Measurements from ENCODE around the gene PRSS2. TPM values are rescaled to one million over a fixed set of nuclear protein-coding genes. Genes with fewer than 3 reads are reported as not detected.

Gene PRSS2
- polyA plus RNA-seq, 1 experiment = not detected

DNA sequence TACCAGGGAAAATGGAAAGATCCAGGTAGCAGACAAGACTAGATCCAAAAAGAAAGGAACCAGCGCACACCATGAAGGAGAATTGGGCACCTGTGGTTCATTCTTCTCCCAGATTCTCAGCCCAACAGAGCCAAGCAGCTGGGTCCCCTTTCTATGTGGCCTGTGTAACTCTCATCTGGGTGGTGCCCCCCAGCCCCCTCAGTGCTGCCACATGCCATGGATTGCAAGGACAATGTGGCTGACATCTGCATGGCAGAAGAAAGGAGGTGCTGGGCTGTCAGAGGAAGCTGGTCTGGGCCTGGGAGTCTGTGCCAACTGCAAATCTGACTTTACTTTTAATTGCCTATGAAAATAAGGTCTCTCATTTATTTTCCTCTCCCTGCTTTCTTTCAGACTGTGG, 21.4 kb downstream of the PRSS2 start:
- TF ChIP-seq, protein P1, sequence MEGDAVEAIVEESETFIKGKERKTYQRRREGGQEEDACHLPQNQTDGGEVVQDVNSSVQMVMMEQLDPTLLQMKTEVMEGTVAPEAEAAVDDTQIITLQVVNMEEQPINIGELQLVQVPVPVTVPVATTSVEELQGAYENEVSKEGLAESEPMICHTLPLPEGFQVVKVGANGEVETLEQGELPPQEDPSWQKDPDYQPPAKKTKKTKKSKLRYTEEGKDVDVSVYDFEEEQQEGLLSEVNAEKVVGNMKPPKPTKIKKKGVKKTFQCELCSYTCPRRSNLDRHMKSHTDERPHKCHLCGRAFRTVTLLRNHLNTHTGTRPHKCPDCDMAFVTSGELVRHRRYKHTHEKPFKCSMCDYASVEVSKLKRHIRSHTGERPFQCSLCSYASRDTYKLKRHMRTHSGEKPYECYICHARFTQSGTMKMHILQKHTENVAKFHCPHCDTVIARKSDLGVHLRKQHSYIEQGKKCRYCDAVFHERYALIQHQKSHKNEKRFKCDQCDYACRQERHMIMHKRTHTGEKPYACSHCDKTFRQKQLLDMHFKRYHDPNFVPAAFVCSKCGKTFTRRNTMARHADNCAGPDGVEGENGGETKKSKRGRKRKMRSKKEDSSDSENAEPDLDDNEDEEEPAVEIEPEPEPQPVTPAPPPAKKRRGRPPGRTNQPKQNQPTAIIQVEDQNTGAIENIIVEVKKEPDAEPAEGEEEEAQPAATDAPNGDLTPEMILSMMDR (IDR thresholded peaks at IDR 0.05; ENCODE audit: low read depth, low read length) = no peak
- POLR2A ChIA-PET = no interaction called here

DNA sequence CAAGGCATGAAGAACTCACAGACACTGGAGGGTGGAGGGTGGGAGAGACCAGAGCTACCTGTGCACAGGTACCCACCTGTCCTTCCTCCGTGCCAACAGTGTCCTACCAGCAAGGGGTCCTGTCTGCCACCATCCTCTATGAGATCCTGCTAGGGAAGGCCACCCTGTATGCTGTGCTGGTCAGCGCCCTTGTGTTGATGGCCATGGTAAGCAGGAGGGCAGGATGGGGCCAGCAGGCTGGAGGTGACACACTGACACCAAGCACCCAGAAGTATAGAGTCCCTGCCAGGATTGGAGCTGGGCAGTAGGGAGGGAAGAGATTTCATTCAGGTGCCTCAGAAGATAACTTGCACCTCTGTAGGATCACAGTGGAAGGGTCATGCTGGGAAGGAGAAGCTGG, 21.8 kb downstream of the PRSS2 start:
- peaks cover 37% of the 10 kb centered on the region for H3K27me3 ChIP-seq (ENCODE audit: control insufficient read depth, insufficient read depth, low read length)
- no peak for DNase-seq (ENCODE audit: low read depth, low spot score)
- H3K9me3 ChIP-seq (ENCODE audit: control insufficient read depth, insufficient read depth, low read length) = no peaks in the 10 kb centered on the region; the same call in 1 of the 2 replicates
- no peak overlapping the region for H3K4me3 ChIP-seq (ENCODE audit: low read depth, low read length)
- ChIA-PET POLR2A (no interaction called here), CTCF (interaction anchor here (1.2 to 1.4 kb wide), 4 partner anchors 10 to 277 kb away, joined by 3 to 7 read pairs (median 4); no protein-coding TSS in a partner anchor)
- H3K27ac ChIP-seq (ENCODE audit: low read depth, low read length) = no peak overlapping the region
- TF ChIP-seq, protein P1 (IDR thresholded peaks at IDR 0.05; ENCODE audit: low read depth, low read length) = no peak

More for the DNA sequence above, 21.4 kb downstream of the PRSS2 start:
- CTCF ChIA-PET = interaction anchor here (1.2 kb wide), 2 partner anchors 9 to 257 kb away, joined by 3 to 4 read pairs; no protein-coding TSS in a partner anchor
- no peak for DNase-seq (ENCODE audit: low read depth, low spot score)
- Histone ChIP-seq H3K27ac (ENCODE audit: low read depth, low read length) (no peak overlapping the region), H3K27me3 (ENCODE audit: control insufficient read depth, insufficient read depth, low read length) (peaks cover 33% of the 10 kb centered on the region), H3K9me3 (ENCODE audit: control insufficient read depth, insufficient read depth, low read length) (no peaks in the 10 kb centered on the region; the same call in 1 of the 2 replicates), H3K4me3 (ENCODE audit: low read depth, low read length) (no peak overlapping the region)

DNA sequence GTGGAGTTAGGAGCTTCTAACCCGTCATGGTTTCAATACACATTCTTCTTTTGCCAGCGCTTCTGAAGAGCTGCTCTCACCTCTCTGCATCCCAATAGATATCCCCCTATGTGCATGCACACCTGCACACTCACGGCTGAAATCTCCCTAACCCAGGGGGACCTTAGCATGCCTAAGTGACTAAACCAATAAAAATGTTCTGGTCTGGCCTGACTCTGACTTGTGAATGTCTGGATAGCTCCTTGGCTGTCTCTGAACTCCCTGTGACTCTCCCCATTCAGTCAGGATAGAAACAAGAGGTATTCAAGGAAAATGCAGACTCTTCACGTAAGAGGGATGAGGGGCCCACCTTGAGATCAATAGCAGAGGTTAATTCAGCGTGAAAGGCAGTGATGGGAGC, 22.4 kb downstream of the PRSS2 start:
- CTCF ChIA-PET = interaction anchor here (1.2 to 1.4 kb wide), 3 partner anchors 10 to 277 kb away, joined by 4 to 7 read pairs (median 4); no protein-coding TSS in a partner anchor

DNA sequence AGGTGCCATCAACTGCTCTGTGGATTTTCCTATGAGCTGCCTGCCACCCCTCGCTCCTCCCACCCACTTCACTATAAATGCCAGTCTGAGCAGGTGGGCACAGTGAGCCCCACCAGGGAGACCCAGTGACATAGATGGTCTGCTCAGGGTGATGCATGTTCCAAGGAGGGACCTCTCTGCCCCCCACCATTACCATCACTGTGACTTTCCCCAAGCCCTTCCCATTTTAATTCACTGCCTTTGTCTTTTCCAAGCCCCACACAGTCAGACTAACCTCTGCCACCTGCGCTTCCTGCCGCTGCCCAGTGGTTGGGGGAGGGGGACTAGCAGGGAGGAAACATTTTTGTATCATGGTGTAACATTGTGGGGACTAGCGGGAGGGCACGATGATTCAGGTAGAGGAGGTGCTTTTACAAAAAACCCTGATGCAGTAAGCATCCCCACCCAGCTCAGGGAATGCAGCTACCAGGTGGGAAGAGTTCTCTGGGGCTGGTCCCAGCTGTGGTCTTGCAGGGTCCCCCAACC, 24.6 kb downstream of the PRSS2 start:
- no peak for DNase-seq (ENCODE audit: low read depth, low spot score)
- CTCF ChIA-PET = no interaction called here
- Histone ChIP-seq H3K9me3 (ENCODE audit: control insufficient read depth, insufficient read depth, low read length) (no peaks in the 10 kb centered on the region; the same call in 1 of the 2 replicates), H3K27ac (ENCODE audit: low read depth, low read length) (no peak overlapping the region), H3K27me3 (ENCODE audit: control insufficient read depth, insufficient read depth, low read length) (peaks cover 53% of the 10 kb centered on the region), H3K4me3 (ENCODE audit: low read depth, low read length) (no peak overlapping the region)
- POLR2A ChIA-PET = no interaction called here
- TF ChIP-seq, protein P1 (IDR thresholded peaks at IDR 0.05; ENCODE audit: low read depth, low read length) = no peak

More for the DNA sequence above, 22.4 kb downstream of the PRSS2 start:
- Histone ChIP-seq H3K4me3 (ENCODE audit: low read depth, low read length) (no peak overlapping the region), H3K27me3 (ENCODE audit: control insufficient read depth, insufficient read depth, low read length) (peaks cover 42% of the 10 kb centered on the region), H3K9me3 (ENCODE audit: control insufficient read depth, insufficient read depth, low read length) (no peaks in the 10 kb centered on the region; the same call in 1 of the 2 replicates), H3K27ac (ENCODE audit: low read depth, low read length) (no peak overlapping the region)
- TF ChIP-seq, protein P1 (IDR thresholded peaks at IDR 0.05; ENCODE audit: low read depth, low read length) = no peak
- POLR2A ChIA-PET = no interaction called here
- no peak for DNase-seq (ENCODE audit: low read depth, low spot score)

DNA sequence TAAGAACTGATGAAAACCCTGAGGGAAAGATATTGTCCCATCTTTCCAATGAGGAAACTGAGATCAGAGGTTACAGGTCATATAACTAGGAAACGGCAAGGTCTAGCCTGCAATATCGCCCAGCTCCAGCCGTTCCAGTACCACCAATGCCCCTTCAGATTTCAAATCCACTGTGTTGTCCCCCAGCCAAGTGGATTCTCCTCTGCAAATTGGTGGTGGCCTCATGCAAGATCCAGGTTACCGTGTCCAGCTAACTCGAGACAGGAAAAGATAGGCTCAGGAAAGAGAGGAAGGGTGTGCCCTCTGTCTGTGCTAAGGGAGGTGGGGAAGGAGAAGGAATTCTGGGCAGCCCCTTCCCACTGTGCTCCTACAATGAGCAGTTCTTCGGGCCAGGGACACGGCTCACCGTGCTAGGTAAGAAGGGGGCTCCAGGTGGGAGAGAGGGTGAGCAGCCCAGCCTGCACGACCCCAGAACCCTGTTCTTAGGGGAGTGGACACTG, 25.3 kb downstream of the PRSS2 start:
- H3K27ac ChIP-seq (ENCODE audit: low read depth, low read length) = no peak overlapping the region
- TF ChIP-seq, protein P1 (IDR thresholded peaks at IDR 0.05; ENCODE audit: low read depth, low read length) = no peak
- DNase-seq (ENCODE audit: low read depth, low spot score) = no peak
- no peaks in the 10 kb centered on the region; the same call in 1 of the 2 replicates for H3K9me3 ChIP-seq (ENCODE audit: control insufficient read depth, insufficient read depth, low read length)
- H3K4me3 ChIP-seq (ENCODE audit: low read depth, low read length) = no peak overlapping the region
- peaks cover 56% of the 10 kb centered on the region for H3K27me3 ChIP-seq (ENCODE audit: control insufficient read depth, insufficient read depth, low read length)
- ChIA-PET CTCF (interaction anchor here (1.0 kb wide), 1 partner anchor 261 kb away, joined by 3 read pairs; no protein-coding TSS in a partner anchor), POLR2A (no interaction called here)
